Loucy (cell line): ENCODE results near the gene CASZ1.

ENCODE experiments used
- CTCF ChIP-seq: fragments of 200-600 bp; sonication (generic); conservative IDR thresholded peaks from 2 replicates; pipeline ENCODE4 v1.5.1; 2014; ENCODE audit warnings: mild to moderate bottlenecking, antibody characterized with exemption, low read length
- EZH2phosphoT487 ChIP-seq: fragments of 200-600 bp; IDR thresholded peaks from 2 replicates; pipeline ENCODE4 v1.6.1; 2018; ENCODE audit warnings: antibody characterized with exemption, mild to moderate bottlenecking, moderate library complexity, borderline replicate concordance

GRCh38 chr1:10775763-10776162, 20.7 kb downstream of the CASZ1 start:
- TF ChIP-seq CTCF (no peak), EZH2phosphoT487 (no peak)
